ENCODE data around the gene LRIG3. TPM values are rescaled to one million over a fixed set of nuclear protein-coding genes. Genes with fewer than 3 reads are reported as not detected.

LRIG3 gene
- total and polyA plus RNA-seq, 2 of the 4 experiments (the other 2 are of a cell fraction) = 26.4 to 71.2 TPM

- H3K9ac ChIP-seq (ENCODE audit: low read depth, low read length) = no peak overlapping the region
- peak overlapping the region; percentile 14 to 88; a peak in 2 of 4 replicates for H4K8ac ChIP-seq (ENCODE audit: low read depth in 2 of 2, low read length in 2 of 2)
- peaks cover 7% of the 10 kb centered on the region for H3K4me1 ChIP-seq (ENCODE audit: control insufficient read depth, insufficient read depth, low read length)
- POLR2A ChIA-PET (ENCODE audit: unreplicated experiment) = no interaction called here
- H3K23ac ChIP-seq (ENCODE audit: low read depth, low read length) = no peak overlapping the region
- WGBS, 2 experiments (ENCODE audit: extremely low coverage in 2 of 2, insufficient read length in 1 of 2) = no CpG with 5 or more reads among the region's 3 CpGs
- no peak overlapping the region for H2AFZ ChIP-seq (replicated peaks; ENCODE audit: low read length, poor library complexity)
- no peak overlapping the region for H2AK5ac ChIP-seq (ENCODE audit: low read depth, low read length)
- in situ Hi-C loops (cut with MboI; ENCODE audit: low sequenced_read_pairs) (no loop called here), dilution Hi-C loops (cut with HindIII; ENCODE audit: low sequenced_read_pairs, unreplicated experiment) (no loop called here), intact Hi-C loops (cut with micrococcal nuclease) (no loop called here)
- no peaks in the 10 kb centered on the region for H3K79me1 ChIP-seq (ENCODE audit: low read depth in 1 of 2, low read length in 2 of 2)
- H4K20me1 ChIP-seq (ENCODE audit: insufficient read depth, low read length) = no peaks in the 10 kb centered on the region
- no TSS peak for BruUV-seq (replicated peaks)
- no peak overlapping the region for H4K91ac ChIP-seq (ENCODE audit: insufficient read depth, low read depth, low read length)
- DNase-seq (peak; percentile 4), ATAC-seq (ENCODE audit: low read depth) (peak; percentile 54)
- H2BK20ac ChIP-seq (ENCODE audit: low read depth, low read length) = peak overlapping the region; percentile 30
- H3K4me2 ChIP-seq (ENCODE audit: low read depth, low read length) = no peak overlapping the region
- no peak overlapping the region for H3K56ac ChIP-seq (ENCODE audit: extremely low read depth, insufficient read depth, low read length)
- no peaks in the 10 kb centered on the region for H3K27me3 ChIP-seq (ENCODE audit: control insufficient read depth, insufficient read depth, low read length)
- no peak for TF ChIP-seq NFE2L2 (IDR thresholded peaks at IDR 0.05; ENCODE audit: low read depth, low read length)
- TF ChIP-seq CTCF (conservative IDR thresholded peaks at IDR 0.05; ENCODE audit: low read depth, low read length) = no peak
- H3K14ac ChIP-seq (replicated peaks; ENCODE audit: low read depth, low read length) = no peak overlapping the region; the same call in 1 of the 2 replicates
- H3K4ac ChIP-seq (ENCODE audit: low read depth, low read length) = peak overlapping the region; percentile 1; the same call in 1 of the 2 replicates
- no peak overlapping the region; the same call in 1 of the 2 replicates for H4K5ac ChIP-seq (ENCODE audit: low read depth, low read length)
- peak overlapping the region; percentile 21 for H2BK120ac ChIP-seq (ENCODE audit: low read depth, low read length)
- H3K36me3 ChIP-seq (ENCODE audit: control insufficient read depth, insufficient read depth, low read length) = no peaks in the 10 kb centered on the region
- no peaks in the 10 kb centered on the region for H3K9me1 ChIP-seq (ENCODE audit: insufficient read depth, low read length)
- H2BK15ac ChIP-seq (ENCODE audit: low read depth, low read length) = 0 out of 3 replicates have a peak overlapping the region, but pooled peaks have one; percentile 1
- H2BK5ac ChIP-seq (ENCODE audit: low read depth, low read length, poor library complexity, severe bottlenecking) = no peak overlapping the region
- no peak overlapping the region for H2AK9ac ChIP-seq (replicated peaks; ENCODE audit: low read depth, low read length, poor library complexity)
- peak overlapping the region; percentile 52; the same call in 1 of the 2 replicates for H3K27ac ChIP-seq (ENCODE audit: insufficient read depth, low read length)
- H3K4me3 ChIP-seq (ENCODE audit: insufficient read depth, low read depth, low read length) = no peak overlapping the region
- no peaks in the 10 kb centered on the region for H3K9me3 ChIP-seq (ENCODE audit: control insufficient read depth, insufficient read depth, low read length)
- peak overlapping the region; percentile 91 for H3K18ac ChIP-seq (ENCODE audit: low read depth, low read length)
- CTCF ChIA-PET = interaction anchor here (1.3 kb wide), 1 partner anchor 9 kb away, joined by 4 read pairs; no protein-coding TSS in a partner anchor
These were observed 40.9 kb upstream of the LRIG3 start for GRCh38 chr12:58961166-58961565.
